ENCODE measurements around the gene MYRIP.

DNA sequence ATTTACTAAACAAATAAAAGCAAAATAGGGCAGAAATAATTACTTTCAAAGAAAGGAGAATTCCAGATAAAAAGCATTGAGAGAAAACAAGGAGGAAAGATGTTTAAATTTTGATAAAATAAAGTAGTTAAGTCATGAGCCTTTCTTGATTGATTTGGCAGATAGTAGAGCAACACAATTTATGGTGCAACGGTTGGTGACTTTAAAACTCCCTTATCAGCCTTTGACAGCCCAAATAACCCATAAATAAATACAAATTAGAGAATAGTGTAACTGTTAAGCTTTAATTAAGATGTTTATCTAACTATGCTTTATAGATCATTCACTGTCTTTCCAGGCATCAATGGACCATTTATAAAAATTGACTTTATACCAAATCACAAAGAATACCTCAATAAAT lies 446.1 kb downstream of the MYRIP start:
- no peak for TF ChIP-seq POLR2A (IDR thresholded peaks at IDR 0.05)
- TF ChIP-seq, protein P1, sequence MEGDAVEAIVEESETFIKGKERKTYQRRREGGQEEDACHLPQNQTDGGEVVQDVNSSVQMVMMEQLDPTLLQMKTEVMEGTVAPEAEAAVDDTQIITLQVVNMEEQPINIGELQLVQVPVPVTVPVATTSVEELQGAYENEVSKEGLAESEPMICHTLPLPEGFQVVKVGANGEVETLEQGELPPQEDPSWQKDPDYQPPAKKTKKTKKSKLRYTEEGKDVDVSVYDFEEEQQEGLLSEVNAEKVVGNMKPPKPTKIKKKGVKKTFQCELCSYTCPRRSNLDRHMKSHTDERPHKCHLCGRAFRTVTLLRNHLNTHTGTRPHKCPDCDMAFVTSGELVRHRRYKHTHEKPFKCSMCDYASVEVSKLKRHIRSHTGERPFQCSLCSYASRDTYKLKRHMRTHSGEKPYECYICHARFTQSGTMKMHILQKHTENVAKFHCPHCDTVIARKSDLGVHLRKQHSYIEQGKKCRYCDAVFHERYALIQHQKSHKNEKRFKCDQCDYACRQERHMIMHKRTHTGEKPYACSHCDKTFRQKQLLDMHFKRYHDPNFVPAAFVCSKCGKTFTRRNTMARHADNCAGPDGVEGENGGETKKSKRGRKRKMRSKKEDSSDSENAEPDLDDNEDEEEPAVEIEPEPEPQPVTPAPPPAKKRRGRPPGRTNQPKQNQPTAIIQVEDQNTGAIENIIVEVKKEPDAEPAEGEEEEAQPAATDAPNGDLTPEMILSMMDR (IDR thresholded peaks at IDR 0.05): no peak
